HG02870 (cell line): ENCODE data around the gene SLX4IP.

Experiments used
- ATAC-seq: cut with Tn5 transposase; IDR thresholded peaks from one replicate; pipeline ENCODE4 v1.9.1; 2021; ENCODE audit warnings: mild to moderate bottlenecking, moderate library complexity; ENCODE audit not compliant: unreplicated experiment

The SLX4IP gene

DNA sequence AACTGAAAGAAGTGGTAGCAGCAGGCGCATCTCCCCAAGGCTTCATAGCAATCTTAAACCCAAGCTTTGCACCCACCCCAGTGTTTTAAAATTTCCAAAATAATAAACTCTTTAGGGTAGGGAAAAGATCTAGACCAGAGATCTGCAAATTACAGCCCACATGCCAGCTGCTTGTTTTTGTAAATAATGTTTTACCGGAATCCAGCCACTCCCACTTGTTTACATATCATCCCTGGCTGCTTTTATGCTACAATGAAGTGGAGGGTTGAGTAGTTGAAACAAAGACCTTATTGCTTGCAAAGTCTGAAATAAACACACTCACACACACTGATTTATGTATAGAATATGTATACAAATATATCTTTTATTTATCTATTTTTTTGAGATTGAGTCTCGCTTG, 30.0 kb downstream of the SLX4IP start:
- ATAC-seq: no peak

GRCh38 chr20:10466325-10466724, 31.2 kb downstream of the SLX4IP start:
- ATAC-seq: no peak

- no peak for ATAC-seq
These were observed 31.8 kb downstream of the SLX4IP start for GRCh38 chr20:10466855-10467254.

GRCh38 chr20:10467681-10468339, 32.7 kb downstream of the SLX4IP start:
- no peak for ATAC-seq

- ATAC-seq: no peak
These were observed 33.3 kb downstream of the SLX4IP start for GRCh38 chr20:10468340-10468845.

DNA sequence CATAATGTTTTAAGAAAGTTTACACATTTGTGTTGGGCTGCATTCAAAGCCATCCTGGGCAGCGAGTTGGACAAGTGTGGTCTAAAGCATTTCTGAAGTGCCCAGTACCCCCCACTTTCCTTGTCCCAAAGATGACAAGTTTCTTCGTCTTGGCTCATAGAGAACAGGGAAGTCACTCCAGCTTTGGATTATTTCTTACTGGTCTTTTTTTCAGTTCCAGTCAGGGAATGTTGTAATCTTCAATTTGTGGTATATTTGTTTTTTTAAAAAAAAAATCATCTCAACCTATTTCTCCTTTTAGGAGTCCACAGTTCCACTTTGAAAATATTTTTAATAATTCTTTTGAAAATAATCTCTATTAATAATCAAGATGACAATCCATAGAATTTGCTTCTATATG, 34.0 kb downstream of the SLX4IP start:
- no peak for ATAC-seq

DNA sequence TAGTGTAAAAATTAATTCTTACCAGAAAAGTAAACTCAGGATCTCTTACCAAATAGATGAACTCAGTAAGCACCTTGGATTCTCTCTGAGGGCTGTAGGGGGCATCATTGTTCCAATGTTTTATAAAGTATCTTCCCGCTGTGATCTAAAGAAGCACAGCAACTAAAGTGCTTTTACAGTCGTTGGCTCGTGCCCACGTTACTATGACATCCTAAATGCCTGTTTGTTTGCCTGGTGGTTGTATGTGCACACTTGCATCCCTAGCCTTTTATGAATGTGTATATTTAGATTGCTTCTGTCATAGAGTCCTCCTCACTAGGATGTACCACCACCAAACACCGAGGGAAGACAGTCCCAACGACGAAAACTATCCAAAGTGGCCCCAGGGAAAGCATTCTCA, 34.5 kb downstream of the SLX4IP start:
- ATAC-seq: no peak

- no peak for ATAC-seq
These were observed 35.2 kb downstream of the SLX4IP start for GRCh38 chr20:10470276-10470675.

- ATAC-seq: no peak
These were observed 37.8 kb downstream of the SLX4IP start for GRCh38 chr20:10472871-10473270.

DNA sequence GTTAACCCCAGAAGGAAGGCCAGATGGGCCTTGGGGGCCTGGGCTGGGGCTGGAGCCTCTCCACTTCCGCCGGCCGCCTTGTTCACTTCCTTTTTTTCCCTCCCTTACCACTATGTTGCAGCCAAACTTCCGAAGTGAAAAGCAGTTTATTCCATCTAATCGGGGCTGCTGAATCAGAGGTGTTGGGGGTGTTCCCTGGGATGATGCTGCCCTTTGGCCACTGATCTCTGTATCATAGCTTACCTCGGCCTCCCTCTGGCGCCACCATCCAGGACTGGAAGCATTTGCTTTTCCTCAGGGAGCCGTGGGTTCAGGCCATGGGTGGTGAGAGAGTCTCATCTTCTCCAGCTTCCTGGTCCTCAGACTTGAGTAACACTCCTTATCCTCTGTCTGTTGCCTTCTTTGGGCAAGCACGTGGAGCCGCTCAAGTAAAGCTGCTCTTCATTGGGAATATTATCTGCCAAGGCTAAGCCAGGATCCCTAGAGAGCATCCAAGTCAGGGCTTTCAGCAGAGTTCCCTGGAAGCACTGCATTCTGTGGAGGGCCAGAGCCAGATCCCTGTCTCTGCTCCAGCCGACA, 39.6 kb downstream of the SLX4IP start:
- no peak for ATAC-seq

DNA sequence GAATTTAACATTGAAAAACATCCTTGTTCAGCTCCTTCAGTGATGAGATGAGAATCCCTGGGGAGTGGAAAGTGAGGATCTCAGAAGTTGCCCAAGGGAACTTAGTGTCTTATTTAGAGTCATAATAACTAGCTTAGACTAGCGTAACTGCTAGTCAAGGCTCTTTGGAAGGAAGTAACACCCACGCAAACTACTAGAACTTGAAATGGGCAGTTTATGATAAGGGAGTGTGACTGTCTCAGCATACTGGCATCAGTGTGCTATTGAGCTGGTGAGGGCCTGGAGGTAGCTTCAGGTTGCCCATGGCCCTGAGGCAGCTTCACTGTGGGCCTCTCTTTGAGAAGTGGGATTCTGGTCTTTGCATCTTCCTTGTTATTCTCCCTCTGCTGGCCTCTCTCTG, 40.1 kb downstream of the SLX4IP start:
- no peak for ATAC-seq

GRCh38 chr20:10476319-10476724, 41.2 kb downstream of the SLX4IP start:
- ATAC-seq: peak; percentile 75

GRCh38 chr20:10478205-10478604, 43.1 kb downstream of the SLX4IP start:
- peak; percentile 83 for ATAC-seq

- no peak for ATAC-seq
These were observed 43.8 kb downstream of the SLX4IP start for GRCh38 chr20:10478930-10479329.

- no peak for ATAC-seq
These were observed 46.6 kb downstream of the SLX4IP start for GRCh38 chr20:10481676-10482075.

GRCh38 chr20:10483691-10484090, 48.6 kb downstream of the SLX4IP start:
- ATAC-seq: no peak

- no peak for ATAC-seq
These were observed 52.3 kb downstream of the SLX4IP start for GRCh38 chr20:10487142-10488136.

GRCh38 chr20:10488534-10488933, 53.4 kb downstream of the SLX4IP start:
- ATAC-seq: no peak

- ATAC-seq: no peak
These were observed 54.7 kb downstream of the SLX4IP start for GRCh38 chr20:10489853-10490252.

DNA sequence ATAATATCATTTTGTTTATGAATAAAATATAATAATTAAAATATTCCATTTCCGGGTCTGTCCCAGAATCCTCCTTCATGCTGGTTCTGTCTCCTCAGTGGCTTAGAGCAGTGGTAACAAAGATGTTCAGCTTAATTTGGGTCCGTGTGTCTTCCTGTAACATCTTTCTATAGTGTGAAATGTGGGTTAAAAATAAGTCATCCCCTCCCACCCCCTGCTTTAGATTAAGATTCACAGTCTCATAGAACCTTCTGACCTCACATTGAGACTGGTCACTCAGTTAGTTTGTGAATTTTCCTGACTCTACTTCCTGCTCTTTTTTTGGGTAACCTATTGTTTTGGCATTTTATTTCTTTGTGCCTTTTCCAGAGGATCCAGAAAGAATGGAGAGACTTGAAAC, 55.2 kb downstream of the SLX4IP start:
- no peak for ATAC-seq

- ATAC-seq: no peak
These were observed 55.6 kb downstream of the SLX4IP start for GRCh38 chr20:10490706-10491105.

DNA sequence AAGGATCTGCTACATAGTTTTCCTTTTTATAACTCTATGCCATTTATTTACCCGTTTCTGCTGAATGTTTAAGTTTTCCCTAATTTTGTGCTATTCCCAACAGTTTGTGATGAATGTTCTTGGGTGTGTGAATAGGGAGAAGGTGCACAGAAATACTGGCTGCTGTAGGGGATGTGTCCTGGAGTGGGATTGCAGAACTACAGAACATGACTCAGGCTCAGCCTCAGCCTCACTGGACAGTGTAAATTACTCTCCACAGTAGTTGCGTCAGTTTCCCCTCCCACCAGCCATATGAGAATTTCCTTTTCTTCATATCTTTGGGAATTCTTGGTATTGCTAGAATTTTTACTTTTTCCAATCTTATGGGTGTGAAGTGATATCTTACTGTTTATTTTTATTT, 57.0 kb downstream of the SLX4IP start:
- ATAC-seq: no peak
